A549 (cell line): ENCODE data around the gene SHE.

ENCODE experiments used
- CTCF ChIP-seq: fragments of >200 bp; sonication (Bioruptor Twin); formaldehyde crosslinking; IDR thresholded peaks from 3 replicates; pipeline ENCODE4 v1.5.1; 2016
- ESRRA ChIP-seq: fragments of 150-350 bp; IDR thresholded peaks from 2 replicates; pipeline ENCODE4 v1.6.1; 2014; ENCODE audit warnings: mild to moderate bottlenecking, low read length, borderline replicate concordance

- TF ChIP-seq CTCF (no peak), ESRRA (no peak)
These were observed 1.7 kb upstream of the SHE start for GRCh38 chr1:154503898-154504297.
